ENCODE measurements around the gene LEF1.
A peak's percentile ranks its signal among the peaks of the same experiment; 100 is the strongest.

Gene LEF1

GRCh38 chr4:108168671-108169523 lies at the start of gene LEF1:
Gene LEF1 (minus strand): TSS chr4:108168932. CDS start chr4:108167767, 1,165 bp downstream.
- peak; percentile 15 to 31 for DNase-seq (ENCODE audit: low read depth in 2 of 2)
- peak within 1 kb of the TSS; percentile 53 to 59 for H3K4me3 ChIP-seq (replicated peaks in 1 of 2; ENCODE audit: low read depth in 2 of 2, low read length in 2 of 2)
- no peak for TF ChIP-seq CTCF (IDR thresholded peaks at IDR 0.05; ENCODE audit: low read depth, low read length)

GRCh38 chr4:108216510-108216909 lies 47.8 kb upstream of the LEF1 start:
- H3K4me3 ChIP-seq (replicated peaks in 1 of 2; ENCODE audit: low read depth in 2 of 2, low read length in 2 of 2): no peak overlapping the region
- DNase-seq (ENCODE audit: low read depth in 2 of 2): no peak
- no peak for TF ChIP-seq CTCF (IDR thresholded peaks at IDR 0.05; ENCODE audit: low read depth, low read length)

GRCh38 chr4:108215055-108215454 lies 46.3 kb upstream of the LEF1 start:
- no peak for TF ChIP-seq CTCF (IDR thresholded peaks at IDR 0.05; ENCODE audit: low read depth, low read length)
- no peak overlapping the region for H3K4me3 ChIP-seq (replicated peaks in 1 of 2; ENCODE audit: low read depth in 2 of 2, low read length in 2 of 2)
- DNase-seq (ENCODE audit: low read depth in 2 of 2): no peak

- no peak for TF ChIP-seq CTCF (IDR thresholded peaks at IDR 0.05; ENCODE audit: low read depth, low read length)
- no peak overlapping the region for H3K4me3 ChIP-seq (replicated peaks in 1 of 2; ENCODE audit: low read depth in 2 of 2, low read length in 2 of 2)
- no peak for DNase-seq (ENCODE audit: low read depth in 2 of 2)
Measured at GRCh38 chr4:108213723-108214122, 45.0 kb upstream of the LEF1 start.

GRCh38 chr4:108213308-108213707 lies 44.6 kb upstream of the LEF1 start:
- H3K4me3 ChIP-seq (replicated peaks in 1 of 2; ENCODE audit: low read depth in 2 of 2, low read length in 2 of 2): no peak overlapping the region
- no peak for TF ChIP-seq CTCF (IDR thresholded peaks at IDR 0.05; ENCODE audit: low read depth, low read length)
- DNase-seq (ENCODE audit: low read depth in 2 of 2): no peak

- no peak for TF ChIP-seq CTCF (IDR thresholded peaks at IDR 0.05; ENCODE audit: low read depth, low read length)
- DNase-seq (ENCODE audit: low read depth in 2 of 2): peak in 1 of 2 donors; percentile 6
Measured at GRCh38 chr4:108210989-108211835, 42.5 kb upstream of the LEF1 start.

More at GRCh38 chr4:108210989-108211835, 42.5 kb upstream of the LEF1 start:
- no peak overlapping the region for H3K4me3 ChIP-seq (replicated peaks in 1 of 2; ENCODE audit: low read depth in 2 of 2, low read length in 2 of 2)

Data from cardiac fibroblast (primary cell).